ENCODE data around the gene CTDSP2. TPM values are rescaled to one million over a fixed set of nuclear protein-coding genes. Genes with fewer than 3 reads are reported as not detected.
"Not testable (repeated sequence)": the region's sequence is repeated elsewhere in the genome, so short reads cannot be mapped to it uniquely, and the experiment has no call there.

CTDSP2 gene
- total and polyA plus RNA-seq, 5 donors, result 41.7 to 116 (median 99.6) TPM

DNA sequence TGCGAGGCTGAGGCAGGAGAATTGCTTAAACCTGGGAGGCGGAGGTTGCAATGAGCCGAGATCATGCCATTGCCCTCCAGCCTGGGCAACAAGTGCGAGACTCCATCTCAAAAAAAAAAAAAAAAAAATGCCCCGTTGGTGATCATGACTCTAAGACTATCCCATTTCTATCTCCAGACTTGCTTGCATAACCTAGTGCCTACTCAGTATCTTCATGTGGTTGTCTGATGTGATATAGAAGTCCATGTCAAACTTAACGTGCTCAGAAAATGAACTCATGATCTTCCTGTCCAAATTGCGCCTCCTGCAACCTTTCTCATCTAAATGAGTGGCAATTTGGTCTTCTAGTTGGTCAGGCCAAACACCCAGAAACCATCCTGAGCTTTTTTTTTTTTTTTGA is 68.6 kb downstream of the CTDSP2 start:
- intact Hi-C loops (cut with DNase I), result no loop called here
- WGBS, result 95% methylated on average over 7 of the region's 7 CpGs
- no peak for ATAC-seq

DNA sequence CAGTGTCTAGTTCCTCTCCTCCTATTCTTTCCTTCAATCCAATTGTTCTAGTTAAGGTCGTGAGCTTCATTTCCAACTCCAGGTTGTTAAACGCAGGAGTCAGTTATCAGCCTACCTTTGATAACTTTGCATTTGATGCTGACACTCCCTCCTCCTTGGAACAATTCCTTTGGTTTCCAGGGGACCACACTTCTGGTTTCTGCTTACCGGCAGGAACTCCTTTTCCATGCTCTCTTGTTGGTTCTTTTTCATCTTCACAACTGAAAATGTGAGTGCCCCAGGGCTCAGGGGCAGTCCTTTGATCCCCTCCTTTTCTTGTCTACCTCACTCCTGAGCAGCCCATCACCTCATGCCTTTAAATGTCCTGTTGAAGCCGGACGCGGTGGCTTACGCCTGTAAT is 69.2 kb downstream of the CTDSP2 start:
- Histone ChIP-seq H3K27me3 (ENCODE audit: control insufficient read depth, insufficient read depth) (no peaks in the 10 kb centered on the region), H3K4me1 (ENCODE audit: control insufficient read depth, insufficient read depth, low read length) (no peaks in the 10 kb centered on the region), H3K9me3 (ENCODE audit: control insufficient read depth, low read length) (no peaks in the 10 kb centered on the region), H3K27ac (ENCODE audit: low read length) (no peak overlapping the region), H3K4me3 (ENCODE audit: low read length) (no peak overlapping the region)
- DNase-seq (no peak), ATAC-seq (no peak)
- 89% methylated on average over 7 of the region's 7 CpGs for WGBS
- intact Hi-C loops (cut with DNase I), result no loop called here

More for the DNA sequence above, 68.6 kb downstream of the CTDSP2 start:
- no peak for DNase-seq
- Histone ChIP-seq H3K27ac (ENCODE audit: low read length) (no peak overlapping the region), H3K4me1 (ENCODE audit: control insufficient read depth, insufficient read depth, low read length) (no peaks in the 10 kb centered on the region), H3K4me3 (ENCODE audit: low read length) (no peak overlapping the region), H3K9me3 (ENCODE audit: control insufficient read depth, low read length) (no peaks in the 10 kb centered on the region), H3K27me3 (ENCODE audit: control insufficient read depth, insufficient read depth) (no peaks in the 10 kb centered on the region)

GRCh38 chr12:57776247-57776587 is 70.3 kb downstream of the CTDSP2 start:
- ATAC-seq, result no peak
- DNase-seq, result no peak
- H3K27ac ChIP-seq (ENCODE audit: low read length), result no peak overlapping the region
- H3K4me3 ChIP-seq (ENCODE audit: low read length), result no peak overlapping the region
- 83% methylated on average over 2 of the region's 2 CpGs for WGBS
- H3K27me3 ChIP-seq (ENCODE audit: control insufficient read depth, insufficient read depth), result no peaks in the 10 kb centered on the region
- intact Hi-C loops (cut with DNase I), result no loop called here
- H3K9me3 ChIP-seq (ENCODE audit: control insufficient read depth, low read length), result no peaks in the 10 kb centered on the region
- peaks cover 2% of the 10 kb centered on the region for H3K4me1 ChIP-seq (ENCODE audit: control insufficient read depth, insufficient read depth, low read length)

GRCh38 chr12:57775563-57776246 is 70.8 kb downstream of the CTDSP2 start:
- Histone ChIP-seq H3K4me3 (ENCODE audit: low read length) (no peak overlapping the region), H3K27ac (ENCODE audit: low read length) (no peak overlapping the region), H3K4me1 (ENCODE audit: control insufficient read depth, insufficient read depth, low read length) (peaks cover 3% of the 10 kb centered on the region), H3K27me3 (ENCODE audit: control insufficient read depth, insufficient read depth) (no peaks in the 10 kb centered on the region), H3K9me3 (ENCODE audit: control insufficient read depth, low read length) (no peaks in the 10 kb centered on the region)
- ATAC-seq (no peak), DNase-seq (no peak)
- intact Hi-C loops (cut with DNase I), result no loop called here
- WGBS, result 78% methylated on average over 4 of the region's 4 CpGs

GRCh38 chr12:57775044-57775443 is 71.5 kb downstream of the CTDSP2 start:
- Histone ChIP-seq H3K27ac (ENCODE audit: low read length) (no peak overlapping the region), H3K4me3 (ENCODE audit: low read length) (no peak overlapping the region), H3K9me3 (ENCODE audit: control insufficient read depth, low read length) (no peaks in the 10 kb centered on the region), H3K4me1 (ENCODE audit: control insufficient read depth, insufficient read depth, low read length) (peaks cover 3% of the 10 kb centered on the region), H3K27me3 (ENCODE audit: control insufficient read depth, insufficient read depth) (no peaks in the 10 kb centered on the region)
- DNase-seq (no peak), ATAC-seq (no peak)
- intact Hi-C loops (cut with DNase I), result no loop called here
- WGBS, result 91% methylated on average over 3 of the region's 3 CpGs

- intact Hi-C loops (cut with DNase I); ATAC-seq; H3K4me1 ChIP-seq (ENCODE audit: control insufficient read depth, insufficient read depth, low read length); H3K4me3 ChIP-seq (ENCODE audit: low read length); DNase-seq; H3K27ac ChIP-seq (ENCODE audit: low read length); H3K27me3 ChIP-seq (ENCODE audit: control insufficient read depth, insufficient read depth); H3K9me3 ChIP-seq (ENCODE audit: control insufficient read depth, low read length): not testable (repeated sequence)
- WGBS, result 93% methylated on average over 11 of the region's 11 CpGs
Observed at GRCh38 chr12:57774634-57775033, 71.9 kb downstream of the CTDSP2 start.

GRCh38 chr12:57772429-57773322 is 73.9 kb downstream of the CTDSP2 start, which contains the start of gene EEF1AKMT3:
Gene EEF1AKMT3, plus strand, starts transcription at chr12:57772614. Its CDS starts 111 bp downstream, at chr12:57772725.
- ATAC-seq (peak; percentile 75 to 81), DNase-seq (peak; percentile 74 to 88 (median 87))
- Histone ChIP-seq H3K4me3 (ENCODE audit: low read length) (peak within 1 kb of the TSS; percentile 49), H3K27ac (ENCODE audit: low read length) (peak within 1 kb of the TSS; percentile 73), H3K27me3 (ENCODE audit: control insufficient read depth, insufficient read depth) (no peaks in the 10 kb centered on the region), H3K4me1 (ENCODE audit: control insufficient read depth, insufficient read depth, low read length) (peaks cover 3% of the 10 kb centered on the region), H3K9me3 (ENCODE audit: control insufficient read depth, low read length) (no peaks in the 10 kb centered on the region)
- 2% methylated on average over 67 of the region's 67 CpGs for WGBS
- intact Hi-C loops (cut with DNase I), result no loop called here

GRCh38 chr12:57771873-57772428 is 74.6 kb downstream of the CTDSP2 start, which contains the start of gene METTL1:
Gene METTL1, minus strand, starts transcription at chr12:57772105. Its CDS starts 22 bp downstream, at chr12:57772083.
- H3K27me3 ChIP-seq (ENCODE audit: control insufficient read depth, insufficient read depth), result no peaks in the 10 kb centered on the region
- intact Hi-C loops (cut with DNase I), result no loop called here
- no peaks in the 10 kb centered on the region for H3K9me3 ChIP-seq (ENCODE audit: control insufficient read depth, low read length)
- H3K4me3 ChIP-seq (ENCODE audit: low read length), result peak within 1 kb of the TSS; percentile 49
- ATAC-seq (peak; percentile 96 to 97), DNase-seq (peak; percentile 95 to 98 (median 97))
- peak within 1 kb of the TSS; percentile 73 for H3K27ac ChIP-seq (ENCODE audit: low read length)
- WGBS, result under 1% methylated on average over 28 of the region's 28 CpGs
- peaks cover 3% of the 10 kb centered on the region for H3K4me1 ChIP-seq (ENCODE audit: control insufficient read depth, insufficient read depth, low read length)

- DNase-seq (peak; percentile 94 to 96 (median 95)), ATAC-seq (peak; percentile 83 to 89)
- peak overlapping the region; percentile 49 for H3K4me3 ChIP-seq (ENCODE audit: low read length)
- H3K4me1 ChIP-seq (ENCODE audit: control insufficient read depth, insufficient read depth, low read length), result peaks cover 3% of the 10 kb centered on the region
- intact Hi-C loops (cut with DNase I), result no loop called here
- WGBS, result 2% methylated on average over 16 of the region's 16 CpGs
- no peaks in the 10 kb centered on the region for H3K27me3 ChIP-seq (ENCODE audit: control insufficient read depth, insufficient read depth)
- peak overlapping the region; percentile 34 for H3K27ac ChIP-seq (ENCODE audit: low read length)
- H3K9me3 ChIP-seq (ENCODE audit: control insufficient read depth, low read length), result no peaks in the 10 kb centered on the region
Observed at GRCh38 chr12:57771236-57771872, 75.2 kb downstream of the CTDSP2 start.

- H3K4me1 ChIP-seq (ENCODE audit: control insufficient read depth, insufficient read depth, low read length), result peaks cover 3% of the 10 kb centered on the region
- WGBS, result 90% methylated on average over 4 of the region's 4 CpGs
- H3K9me3 ChIP-seq (ENCODE audit: control insufficient read depth, low read length), result no peaks in the 10 kb centered on the region
- H3K4me3 ChIP-seq (ENCODE audit: low read length), result no peak overlapping the region
- no peak overlapping the region for H3K27ac ChIP-seq (ENCODE audit: low read length)
- ATAC-seq (no peak), DNase-seq (no peak)
- H3K27me3 ChIP-seq (ENCODE audit: control insufficient read depth, insufficient read depth), result no peaks in the 10 kb centered on the region
- intact Hi-C loops (cut with DNase I), result no loop called here
Observed at GRCh38 chr12:57770734-57771133, 75.8 kb downstream of the CTDSP2 start.
